Activated T-helper 17 cell treated with anti-CD3 and anti-CD28 coated beads, Interleukin-2, amount 50 U/mL, for 72 hours (primary cell): Measurements from ENCODE around the gene RPS15. TPM values are rescaled to one million over a fixed set of nuclear protein-coding genes. Genes with fewer than 3 reads are reported as not detected.
A peak's percentile ranks its signal among the peaks of the same experiment; 100 is the strongest.
"Not testable (repeated sequence)": the region's sequence is repeated elsewhere in the genome, so short reads cannot be mapped to it uniquely, and the experiment has no call there.

Experiments
- ATAC-seq: fragments of 150-1000 bp; cut with Tn5 transposase; replicated peaks from 2 replicates; pipeline ENCODE4 v1.10.0; 2021; ENCODE audit warnings: mild to moderate bottlenecking, moderate library complexity
- H3K27ac Mint-ChIP-seq: one replicate; pipeline ENCODE4 v1.8.0; 2022; ENCODE audit warnings: mixed read lengths
- H3K27me3 Mint-ChIP-seq: one replicate; pipeline ENCODE4 v1.8.0; 2022; ENCODE audit warnings: mixed read lengths
- H3K36me3 Mint-ChIP-seq: one replicate; pipeline ENCODE4 v1.8.0; 2022; ENCODE audit warnings: low read depth, mild to moderate bottlenecking, mixed read lengths
- H3K4me1 Mint-ChIP-seq: one replicate; pipeline ENCODE4 v1.8.0; 2022; ENCODE audit warnings: mixed read lengths
- H3K4me3 Mint-ChIP-seq: one replicate; pipeline ENCODE4 v1.8.0; 2022; ENCODE audit warnings: mild to moderate bottlenecking, mixed read lengths
- H3K9me3 Mint-ChIP-seq: one replicate; pipeline ENCODE4 v1.8.0; 2022; ENCODE audit warnings: mixed read lengths
- total RNA-seq, 2 donors: library from RNA; stranded (reverse); gene quantifications; one replicate each; pipeline ENCODE4 v1.2.3, GENCODE V29; 2022

The RPS15 gene
- total RNA-seq, 2 donors from 2014 or later = 1,611 to 1,688 TPM

- H3K27me3 Mint-ChIP-seq = no peaks in the 10 kb centered on the region
Measured at GRCh38 chr19:1431759-1432506, 6.3 kb upstream of the RPS15 start.

GRCh38 chr19:1432507-1432887 lies 5.7 kb upstream of the RPS15 start:
- Mint-ChIP-seq H3K9me3 (no peaks in the 10 kb centered on the region), H3K27ac (no peak overlapping the region), H3K4me3 (no peak overlapping the region), H3K36me3 (peaks cover 61% of the 10 kb centered on the region), H3K4me1 (no peaks in the 10 kb centered on the region), H3K27me3 (no peaks in the 10 kb centered on the region)
- ATAC-seq = no peak

More at GRCh38 chr19:1431759-1432506, 6.3 kb upstream of the RPS15 start:
- H3K4me3 Mint-ChIP-seq = no peak overlapping the region
- H3K9me3 Mint-ChIP-seq = no peaks in the 10 kb centered on the region
- H3K36me3 Mint-ChIP-seq = peaks cover 67% of the 10 kb centered on the region
- ATAC-seq = no peak
- no peaks in the 10 kb centered on the region for H3K4me1 Mint-ChIP-seq
- no peak overlapping the region for H3K27ac Mint-ChIP-seq

GRCh38 chr19:1433119-1434039 lies 4.8 kb upstream of the RPS15 start:
- no peak for ATAC-seq
- no peaks in the 10 kb centered on the region for H3K27me3 Mint-ChIP-seq
- peaks cover 58% of the 10 kb centered on the region for H3K36me3 Mint-ChIP-seq
- no peaks in the 10 kb centered on the region for H3K9me3 Mint-ChIP-seq
- H3K4me1 Mint-ChIP-seq = no peaks in the 10 kb centered on the region
- H3K4me3 Mint-ChIP-seq = no peak overlapping the region
- H3K27ac Mint-ChIP-seq = no peak overlapping the region

- H3K27ac Mint-ChIP-seq = no peak overlapping the region
- no peaks in the 10 kb centered on the region for H3K27me3 Mint-ChIP-seq
- no peaks in the 10 kb centered on the region for H3K9me3 Mint-ChIP-seq
- H3K4me3 Mint-ChIP-seq = no peak overlapping the region
- H3K36me3 Mint-ChIP-seq = peaks cover 61% of the 10 kb centered on the region
- no peak for ATAC-seq
- no peaks in the 10 kb centered on the region for H3K4me1 Mint-ChIP-seq
Measured at GRCh38 chr19:1434040-1434366, 4.2 kb upstream of the RPS15 start.

GRCh38 chr19:1434577-1435060 lies 3.6 kb upstream of the RPS15 start:
- Mint-ChIP-seq H3K9me3 (no peaks in the 10 kb centered on the region), H3K27ac (no peak overlapping the region), H3K27me3 (no peaks in the 10 kb centered on the region), H3K4me1 (no peaks in the 10 kb centered on the region), H3K36me3 (peaks cover 63% of the 10 kb centered on the region), H3K4me3 (no peak overlapping the region)
- no peak for ATAC-seq

- H3K27ac Mint-ChIP-seq = no peak overlapping the region
- no peak overlapping the region for H3K4me3 Mint-ChIP-seq
- H3K27me3 Mint-ChIP-seq = no peaks in the 10 kb centered on the region
- H3K36me3 Mint-ChIP-seq = peaks cover 64% of the 10 kb centered on the region
- H3K4me1 Mint-ChIP-seq = no peaks in the 10 kb centered on the region
- H3K9me3 Mint-ChIP-seq = no peaks in the 10 kb centered on the region
- ATAC-seq = no peak
Measured at GRCh38 chr19:1435378-1435989, 2.7 kb upstream of the RPS15 start.

- H3K9me3 Mint-ChIP-seq = no peaks in the 10 kb centered on the region
- no peak for ATAC-seq
- peaks cover 64% of the 10 kb centered on the region for H3K36me3 Mint-ChIP-seq
Measured at GRCh38 chr19:1437609-1438008, 587 bp upstream of the RPS15 start.

GRCh38 chr19:1438933-1439354 lies 748 bp downstream of the RPS15 start:
- Mint-ChIP-seq H3K27me3 (no peaks in the 10 kb centered on the region), H3K9me3 (no peaks in the 10 kb centered on the region), H3K4me3 (peak overlapping the region; percentile 93), H3K4me1 (no peaks in the 10 kb centered on the region), H3K27ac (peak overlapping the region; percentile 99), H3K36me3 (peaks cover 61% of the 10 kb centered on the region)
- peak; percentile 1 for ATAC-seq

More at GRCh38 chr19:1437609-1438008, 587 bp upstream of the RPS15 start:
- Mint-ChIP-seq H3K27me3 (no peaks in the 10 kb centered on the region), H3K4me3 (peak overlapping the region; percentile 93), H3K27ac (peak overlapping the region; percentile 99), H3K4me1 (no peaks in the 10 kb centered on the region)

- Mint-ChIP-seq H3K4me3 (peak overlapping the region; percentile 93), H3K27ac (peak overlapping the region; percentile 99), H3K36me3 (peaks cover 61% of the 10 kb centered on the region)
- H3K4me1 Mint-ChIP-seq, H3K9me3 Mint-ChIP-seq, ATAC-seq, H3K27me3 Mint-ChIP-seq: not testable (repeated sequence)
Measured at GRCh38 chr19:1439525-1440417, 1.6 kb downstream of the RPS15 start.

- H3K27ac Mint-ChIP-seq = peak overlapping the region; percentile 99
- H3K4me1 Mint-ChIP-seq = no peaks in the 10 kb centered on the region
- no peaks in the 10 kb centered on the region for H3K9me3 Mint-ChIP-seq
- H3K4me3 Mint-ChIP-seq = peak overlapping the region; percentile 93
- H3K27me3 Mint-ChIP-seq = no peaks in the 10 kb centered on the region
- H3K36me3 Mint-ChIP-seq = peaks cover 56% of the 10 kb centered on the region
- ATAC-seq = no peak
Measured at GRCh38 chr19:1440418-1440801, 2.2 kb downstream of the RPS15 start.

GRCh38 chr19:1441022-1441426 lies 2.8 kb downstream of the RPS15 start:
- Mint-ChIP-seq H3K27me3 (no peaks in the 10 kb centered on the region), H3K36me3 (peaks cover 52% of the 10 kb centered on the region), H3K4me1 (no peaks in the 10 kb centered on the region), H3K9me3 (no peaks in the 10 kb centered on the region), H3K4me3 (peak overlapping the region; percentile 93), H3K27ac (peak overlapping the region; percentile 99)
- no peak for ATAC-seq

- ATAC-seq = no peak
- no peaks in the 10 kb centered on the region for H3K4me1 Mint-ChIP-seq
- no peaks in the 10 kb centered on the region for H3K9me3 Mint-ChIP-seq
- peak overlapping the region; percentile 99 for H3K27ac Mint-ChIP-seq
- H3K27me3 Mint-ChIP-seq = no peaks in the 10 kb centered on the region
- H3K4me3 Mint-ChIP-seq = peak overlapping the region; percentile 93
- H3K36me3 Mint-ChIP-seq = peaks cover 52% of the 10 kb centered on the region
Measured at GRCh38 chr19:1441677-1442438, 3.7 kb downstream of the RPS15 start.

- H3K4me3 Mint-ChIP-seq = peak overlapping the region; percentile 71
- peak; percentile 93 for ATAC-seq
- no peak overlapping the region for H3K27ac Mint-ChIP-seq
- peaks cover 43% of the 10 kb centered on the region for H3K36me3 Mint-ChIP-seq
- no peaks in the 10 kb centered on the region for H3K4me1 Mint-ChIP-seq
- no peaks in the 10 kb centered on the region for H3K9me3 Mint-ChIP-seq
- H3K27me3 Mint-ChIP-seq = peaks cover 15% of the 10 kb centered on the region
Measured at GRCh38 chr19:1445185-1445931, 7.2 kb downstream of the RPS15 start.
